Prostate gland (tissue), 2 donors: ENCODE results near the gene UGT2B17. TPM values are rescaled to one million over a fixed set of nuclear protein-coding genes. Genes with fewer than 3 reads are reported as not detected.
"Not testable (repeated sequence)": the region's sequence is repeated elsewhere in the genome, so short reads cannot be mapped to it uniquely, and the experiment has no call there.

Experiments used
- DNase-seq: peaks from one replicate; pipeline ENCODE4 v3.0.0-alpha.2; 2019; ENCODE audit warnings: low spot score
- H3K27ac ChIP-seq, 2 donors: fragments of 200-600 bp; sonication (generic); 2 replicates each; pipeline ENCODE4 v1.5.1; 2017 to 2019
- H3K27me3 ChIP-seq: fragments of 200-600 bp; sonication (generic); replicated peaks from 2 replicates; pipeline ENCODE4 v1.5.1; 2019; ENCODE audit not compliant: insufficient read depth
- H3K36me3 ChIP-seq, 2 donors: fragments of 200-600 bp; sonication (generic); 1 replicate in 1 of 2; 2 replicates in 1 of 2; pipeline versions ENCODE4 v1.5.1 to v1.8.1; 2017 to 2019
- H3K4me1 ChIP-seq: fragments of 200-600 bp; sonication (generic); replicated peaks from 2 replicates; pipeline ENCODE4 v1.5.1; 2019
- H3K4me3 ChIP-seq, 2 donors: fragments of 200-600 bp; sonication (generic); 2 replicates each; pipeline ENCODE4 v1.5.1; 2017 to 2019
- H3K9me3 ChIP-seq: fragments of 200-600 bp; sonication (generic); 2 replicates; pipeline ENCODE4 v1.5.1; 2017
- CTCF ChIP-seq, 4 experiments: fragments of 200-600 bp in 2 of 4; fragments of 450-650 bp in 2 of 4; sonication (generic) in 2 of 4; IDR thresholded peaks; 1 replicate in 3 of 4; 2 replicates in 1 of 4; pipeline ENCODE4 v1.5.1; 2016 to 2019; ENCODE audit warnings: antibody characterized with exemption in 4 of 4, mild to moderate bottlenecking in 2 of 4, moderate library complexity in 2 of 4
- POLR2A ChIP-seq: fragments of 450-650 bp; IDR thresholded peaks from one replicate; pipeline ENCODE4 v1.6.1; 2016; ENCODE audit warnings: antibody characterized with exemption, mild to moderate bottlenecking
- POLR2AphosphoS5 ChIP-seq: sonication (generic); formaldehyde crosslinking; IDR thresholded peaks from one replicate; pipeline ENCODE4 v1.6.1; 2017; ENCODE audit warnings: antibody characterized with exemption
- WGBS: methylation state at CpG from one replicate; pipeline ENCODE4 v1.1.5; 2018; 5-methylcytosine and 5-hydroxymethylcytosine counted together
- intact Hi-C: fragments of 100-400 bp; cut with DNase I; formaldehyde crosslinking; loops from one replicate; pipeline ENCODE4 v1.14.2; 2022
- total RNA-seq, 2 donors: library from RNA; depleted of rRNA; stranded (reverse); fragments of >200 nt; gene quantifications; one replicate each; pipeline ENCODE4 v1.1.0, GENCODE V29; 2016

The UGT2B17 gene
- total RNA-seq, 2 donors from 2014 or later = 0.23 TPM; not detected in 1

- 97% methylated on average over 3 of the region's 3 CpGs for WGBS
- Histone ChIP-seq H3K27ac (no peak overlapping the region), H3K27me3 (no peaks in the 10 kb centered on the region), H3K4me3 (no peak overlapping the region), H3K4me1 (no peaks in the 10 kb centered on the region), H3K36me3 (no peaks in the 10 kb centered on the region), H3K9me3 (no peaks in the 10 kb centered on the region)
- TF ChIP-seq CTCF (IDR thresholded peaks at IDR 0.05) = no peak
- TF ChIP-seq POLR2AphosphoS5 = no peak
- TF ChIP-seq POLR2A = no peak
- no peak for DNase-seq
- intact Hi-C loops = no loop called here
Measured at GRCh38 chr4:68536375-68536774, 39.7 kb downstream of the UGT2B17 start.

- no peaks in the 10 kb centered on the region for H3K4me1 ChIP-seq
- H3K9me3 ChIP-seq = no peaks in the 10 kb centered on the region
- no peak for TF ChIP-seq CTCF (IDR thresholded peaks at IDR 0.05)
- TF ChIP-seq POLR2A = no peak
- no peak for TF ChIP-seq POLR2AphosphoS5
- intact Hi-C loops = no loop called here
- no peaks in the 10 kb centered on the region for H3K36me3 ChIP-seq
- no peak for DNase-seq
- H3K4me3 ChIP-seq = no peak overlapping the region
- H3K27ac ChIP-seq = no peak overlapping the region
- H3K27me3 ChIP-seq = no peaks in the 10 kb centered on the region
- WGBS = 81% methylated on average over 4 of the region's 6 CpGs
Measured at GRCh38 chr4:68535974-68536373, 40.1 kb downstream of the UGT2B17 start.

DNA sequence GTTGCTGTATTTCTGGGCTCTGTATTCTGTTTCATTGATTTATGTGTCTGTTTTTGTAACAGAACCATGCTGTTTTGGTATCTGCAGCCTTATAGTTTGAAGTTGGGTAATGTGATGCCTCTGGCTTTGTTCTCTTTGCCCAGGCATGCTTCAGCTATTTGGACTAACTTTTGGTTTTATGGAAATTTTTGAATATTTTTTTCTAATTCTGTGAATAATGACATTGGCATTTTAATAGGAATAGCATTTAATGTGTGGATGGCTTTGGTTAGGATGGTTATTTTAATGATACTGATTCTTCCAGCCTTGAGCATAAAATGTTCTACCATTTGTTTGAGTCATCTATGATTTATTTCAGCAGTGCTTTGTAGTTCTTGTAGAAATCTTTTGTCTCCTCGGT, 53.9 kb downstream of the UGT2B17 start:
- H3K27me3 ChIP-seq, DNase-seq, H3K36me3 ChIP-seq, H3K4me3 ChIP-seq, H3K9me3 ChIP-seq, H3K27ac ChIP-seq, H3K4me1 ChIP-seq, intact Hi-C loops: not testable (repeated sequence)
- WGBS = 27% methylated on average over 1 of the region's 1 CpG

DNA sequence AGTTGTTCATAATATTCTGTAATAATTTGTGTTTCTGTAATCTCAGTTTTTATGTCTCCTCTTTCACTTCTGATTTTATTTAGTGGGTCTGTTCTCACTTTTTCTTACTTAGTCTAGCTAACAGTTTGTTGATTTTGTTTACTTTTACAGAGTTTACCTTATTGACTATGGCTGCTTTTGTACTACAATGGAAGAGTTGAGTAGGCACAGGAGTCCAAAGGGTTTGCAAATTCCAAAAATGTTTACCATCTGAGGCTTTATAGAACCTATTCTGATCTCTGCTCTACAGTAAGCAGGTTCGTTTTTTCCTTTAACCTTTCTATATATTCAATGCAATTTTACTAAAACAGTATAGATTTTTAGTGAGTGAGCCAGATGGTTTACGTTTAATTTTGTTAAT, 55.1 kb downstream of the UGT2B17 start:
- TF ChIP-seq CTCF (IDR thresholded peaks at IDR 0.05) = no peak
- TF ChIP-seq POLR2A = no peak
- TF ChIP-seq POLR2AphosphoS5 = no peak
- no peak overlapping the region for H3K4me3 ChIP-seq
- intact Hi-C loops = no loop called here
- no peaks in the 10 kb centered on the region for H3K36me3 ChIP-seq
- H3K9me3 ChIP-seq = no peaks in the 10 kb centered on the region
- no peak overlapping the region for H3K27ac ChIP-seq
- no peaks in the 10 kb centered on the region for H3K4me1 ChIP-seq
- H3K27me3 ChIP-seq = no peaks in the 10 kb centered on the region
- WGBS = 71% methylated on average over 2 of the region's 2 CpGs
- no peak for DNase-seq

- H3K4me3 ChIP-seq = no peak overlapping the region
- H3K4me1 ChIP-seq = no peaks in the 10 kb centered on the region
- no peak overlapping the region for H3K27ac ChIP-seq
- WGBS = 87% methylated on average over 1 of the region's 1 CpG
- TF ChIP-seq POLR2A (no peak), POLR2AphosphoS5 (no peak), CTCF (IDR thresholded peaks at IDR 0.05) (no peak)
- intact Hi-C loops = no loop called here
- H3K36me3 ChIP-seq = no peaks in the 10 kb centered on the region
- no peaks in the 10 kb centered on the region for H3K9me3 ChIP-seq
- DNase-seq = no peak
- no peaks in the 10 kb centered on the region for H3K27me3 ChIP-seq
Measured at GRCh38 chr4:68518889-68519288, 57.2 kb downstream of the UGT2B17 start.

- intact Hi-C loops, H3K4me1 ChIP-seq, H3K9me3 ChIP-seq: not testable (repeated sequence)
Measured at GRCh38 chr4:68505452-68505851, 70.7 kb downstream of the UGT2B17 start.

GRCh38 chr4:68504836-68505235, 71.3 kb downstream of the UGT2B17 start:
- WGBS = 89% methylated on average over 4 of the region's 4 CpGs
- H3K27ac ChIP-seq, DNase-seq, H3K9me3 ChIP-seq, H3K27me3 ChIP-seq, H3K4me3 ChIP-seq, H3K4me1 ChIP-seq, H3K36me3 ChIP-seq, intact Hi-C loops: not testable (repeated sequence)

More at GRCh38 chr4:68505452-68505851, 70.7 kb downstream of the UGT2B17 start:
- not testable (repeated sequence) for H3K36me3 ChIP-seq, H3K27ac ChIP-seq, H3K27me3 ChIP-seq, DNase-seq, H3K4me3 ChIP-seq
- 90% methylated on average over 1 of the region's 1 CpG for WGBS

DNA sequence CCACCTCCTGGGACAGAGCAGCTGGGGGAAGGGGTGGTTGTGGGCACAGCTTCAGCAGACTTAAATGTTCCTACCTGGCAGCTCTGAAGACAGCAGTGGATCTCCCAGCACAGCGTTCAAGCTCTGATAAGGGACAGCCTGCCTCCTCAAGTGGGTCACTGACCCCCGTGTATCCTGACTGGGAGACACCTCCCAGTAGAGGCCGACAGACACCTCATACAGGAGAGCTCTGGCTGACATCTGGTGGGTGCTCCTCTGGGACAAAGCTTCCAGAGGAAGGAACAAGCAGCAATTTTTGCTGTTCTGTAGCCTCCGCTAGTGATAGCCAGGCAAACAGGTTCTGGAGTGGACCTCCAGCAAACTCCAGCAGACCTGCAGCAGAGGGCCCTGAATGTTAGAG, 72.7 kb downstream of the UGT2B17 start:
- H3K4me1 ChIP-seq, intact Hi-C loops, H3K9me3 ChIP-seq, H3K4me3 ChIP-seq, H3K27me3 ChIP-seq, DNase-seq, H3K36me3 ChIP-seq, H3K27ac ChIP-seq: not testable (repeated sequence)
- 88% methylated on average over 4 of the region's 4 CpGs for whole genome bisulfite sequencing
